Measurements from ENCODE around the gene HSD3B7.
"Not testable (repeated sequence)": the region's sequence is repeated elsewhere in the genome, so short reads cannot be mapped to it uniquely, and the experiment has no call there.

HSD3B7 gene

DNA sequence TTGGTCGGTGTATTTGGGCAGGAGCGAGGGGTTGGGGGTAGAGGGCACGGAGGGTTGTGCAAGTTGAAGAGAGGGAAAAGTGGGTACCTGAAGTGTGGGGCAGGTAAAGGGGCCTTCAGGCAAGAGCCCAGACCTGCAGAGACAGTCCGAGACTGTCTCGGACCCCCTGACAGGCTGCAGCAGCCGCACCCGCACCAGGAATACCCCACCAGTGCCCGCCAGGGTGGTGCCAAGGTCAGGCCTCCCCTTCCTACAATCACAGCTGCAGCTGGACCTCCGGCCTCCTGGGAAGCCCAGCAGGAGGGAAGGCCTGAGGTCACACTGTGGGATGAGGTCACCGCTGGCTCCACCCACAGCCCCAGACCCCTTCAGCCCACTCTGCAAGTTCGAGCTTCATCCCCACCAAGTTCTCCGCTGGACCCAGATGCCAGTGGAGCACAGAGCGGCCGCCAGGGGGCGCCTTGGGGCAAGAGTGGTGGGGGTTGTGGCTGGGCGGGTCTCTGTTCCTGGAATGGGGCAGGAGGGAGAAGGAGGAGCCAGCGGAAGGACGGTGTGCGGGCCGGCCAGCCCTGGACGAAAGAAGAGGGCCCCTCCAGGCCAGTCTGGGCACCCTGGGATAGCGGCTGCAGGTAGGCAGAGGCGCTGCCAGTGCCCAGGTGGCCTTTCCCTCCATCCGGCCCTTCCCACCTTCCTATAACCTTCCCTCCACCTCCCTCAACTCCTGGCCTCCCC, at the start of gene HSD3B7:
Gene HSD3B7, plus strand, starts transcription at position 539 of the 732 bp plus-strand sequence. CDS start 452 bp downstream, outside the sequence.
- DNase-seq: no peak

DNA sequence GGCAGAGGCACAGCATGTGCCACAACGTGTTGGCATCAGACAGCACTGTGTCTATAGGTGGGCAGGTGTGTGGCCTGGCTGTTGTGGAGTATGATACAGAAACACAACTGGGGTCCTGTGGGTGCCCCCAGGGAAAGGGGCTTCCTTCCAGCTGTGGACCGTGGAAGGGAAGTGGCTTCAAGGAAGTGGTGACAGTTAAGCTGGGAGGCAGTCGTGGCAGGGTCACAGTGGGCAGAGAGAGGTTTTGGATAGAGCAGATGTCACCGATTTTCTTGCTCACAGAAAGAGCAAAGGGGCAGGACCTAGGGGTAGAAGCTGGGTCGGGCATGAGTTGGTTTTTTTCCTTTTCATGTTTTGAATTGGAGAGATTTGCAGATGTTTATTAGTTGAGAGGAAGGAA, 47.3 kb upstream of the HSD3B7 start:
- no peak for DNase-seq

DNA sequence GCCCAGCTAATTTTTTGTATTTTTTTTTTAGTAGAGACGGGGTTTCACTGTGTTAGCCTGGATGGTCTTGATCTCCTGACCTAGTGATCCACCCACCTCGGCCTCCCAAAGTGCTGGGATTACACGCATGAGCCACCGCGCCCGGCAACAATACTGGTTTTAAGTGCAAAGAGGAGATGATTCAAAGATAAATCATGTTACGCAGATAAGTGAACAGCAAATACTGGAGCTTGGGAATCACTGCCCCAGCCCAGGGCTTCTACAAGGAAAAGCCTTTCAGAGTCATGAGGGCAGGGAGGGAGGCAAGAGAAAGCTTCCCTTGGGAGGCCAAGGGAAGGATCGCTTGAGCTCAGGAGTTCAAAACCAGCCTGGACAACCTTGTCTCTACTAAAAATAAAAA, 45.4 kb upstream of the HSD3B7 start:
- not testable (repeated sequence) for DNase-seq

DNA sequence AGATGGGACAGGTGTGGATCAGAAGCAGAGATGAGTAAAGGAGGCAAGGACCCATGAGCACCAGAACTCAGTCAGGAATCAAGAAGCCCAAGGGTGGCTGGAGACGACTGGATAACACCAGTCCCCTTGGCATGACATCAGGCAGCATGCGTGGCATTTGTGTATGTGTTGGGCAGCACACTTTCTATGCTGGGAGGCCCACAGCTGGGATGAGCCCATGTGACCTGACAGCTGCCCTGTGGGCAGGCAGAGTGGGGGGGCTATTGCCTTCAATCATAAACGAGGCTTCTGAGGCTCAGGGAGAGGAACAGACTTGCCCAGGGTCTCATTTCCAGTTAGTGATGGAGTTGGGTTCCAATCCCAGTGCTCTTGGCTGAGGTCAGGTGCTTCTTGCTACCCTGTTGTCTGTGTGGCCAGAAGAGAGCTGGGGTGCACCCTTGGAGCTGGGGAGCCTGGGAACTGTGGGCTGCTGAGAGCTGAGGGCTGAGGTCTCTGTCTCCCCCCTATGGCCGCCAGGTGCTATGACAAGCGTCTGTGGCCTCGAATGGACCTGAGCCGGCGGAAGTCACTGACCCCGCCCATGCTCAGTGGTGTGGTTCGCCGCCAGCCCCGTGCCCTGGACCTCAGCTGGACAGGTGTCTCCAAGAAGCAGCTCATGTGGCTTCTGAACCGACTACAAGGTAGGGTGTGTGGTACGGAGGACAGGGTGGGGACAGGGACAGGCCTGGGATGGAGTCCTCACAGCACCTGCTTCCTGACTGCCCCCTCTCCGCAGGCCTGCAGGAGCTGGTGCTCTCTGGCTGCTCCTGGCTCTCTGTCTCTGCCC, 43.2 kb upstream of the HSD3B7 start:
- DNase-seq: no peak

DNA sequence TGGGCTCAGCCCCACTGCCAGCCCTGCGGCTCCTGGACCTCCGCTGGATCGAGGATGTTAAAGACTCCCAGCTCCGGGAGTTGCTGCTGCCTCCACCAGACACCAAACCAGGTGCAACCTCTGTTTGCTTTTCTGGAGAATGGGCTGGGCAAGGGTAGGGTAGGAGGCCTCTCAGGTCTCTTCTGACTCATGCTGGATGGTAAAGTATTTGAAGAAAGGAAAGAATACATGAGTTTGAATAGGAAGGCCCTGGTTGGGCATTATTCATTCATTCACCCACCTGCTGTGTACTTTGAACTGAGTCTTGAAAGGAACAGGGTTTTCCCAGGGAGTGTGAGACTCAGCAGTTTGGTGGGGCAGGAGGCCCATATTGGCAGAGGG, 42.6 kb upstream of the HSD3B7 start:
- no peak for DNase-seq

DNA sequence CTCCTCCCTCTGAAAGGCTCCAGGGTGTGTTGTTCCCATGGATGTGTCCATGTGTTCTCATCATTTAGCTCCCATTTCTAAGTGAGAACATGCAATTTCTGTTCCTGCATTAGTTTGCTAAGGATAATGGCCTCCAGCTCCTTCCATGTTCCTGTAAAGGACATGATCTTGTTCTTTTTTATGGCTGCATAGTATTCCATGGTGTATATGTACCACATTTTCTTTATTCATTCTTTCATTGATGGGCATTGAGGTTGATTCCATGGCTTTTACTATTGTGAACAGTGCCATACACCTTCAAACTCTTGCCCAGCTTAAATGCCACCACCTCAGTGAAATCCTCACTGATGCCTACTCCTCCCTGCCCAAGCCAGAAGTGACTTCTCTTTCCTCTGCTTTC, 40.7 kb upstream of the HSD3B7 start:
- DNase-seq: no peak

DNA sequence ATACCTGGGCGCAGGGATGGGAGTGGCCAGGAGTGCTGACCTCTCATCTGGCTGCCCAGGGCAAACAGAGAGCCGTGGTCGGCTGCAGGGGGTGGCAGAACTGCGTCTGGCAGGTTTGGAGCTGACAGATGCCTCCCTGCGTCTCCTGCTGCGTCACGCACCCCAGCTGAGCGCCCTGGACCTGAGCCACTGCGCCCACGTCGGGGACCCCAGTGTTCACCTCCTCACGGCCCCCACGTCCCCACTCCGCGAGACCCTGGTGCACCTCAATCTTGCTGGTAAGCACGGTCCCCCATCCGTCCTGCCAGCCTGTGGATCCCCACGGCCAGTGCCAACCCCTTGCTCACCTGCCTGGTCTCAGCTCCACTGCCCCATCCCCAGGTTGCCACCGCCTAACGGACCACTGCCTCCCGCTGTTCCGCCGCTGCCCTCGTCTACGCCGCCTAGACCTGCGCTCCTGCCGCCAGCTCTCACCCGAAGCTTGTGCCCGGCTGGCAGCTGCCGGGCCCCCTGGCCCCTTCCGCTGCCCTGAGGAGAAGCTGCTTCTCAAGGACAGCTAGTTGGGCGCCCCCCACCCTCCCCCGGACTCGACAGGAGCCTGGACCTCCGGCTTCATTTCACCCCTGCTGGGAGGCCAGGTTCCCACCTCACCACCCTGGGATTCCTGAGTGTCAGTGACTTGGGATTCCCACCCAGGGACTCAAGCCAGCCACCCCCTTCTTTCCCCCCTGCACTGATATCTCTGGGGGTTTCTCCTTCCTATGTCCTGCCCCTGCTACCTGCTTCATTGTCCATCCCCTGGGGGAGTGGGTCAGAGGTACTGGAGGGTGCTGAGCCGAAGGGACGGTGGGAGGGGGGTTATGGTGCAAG, 38.1 kb upstream of the HSD3B7 start:
- DNase-seq: no peak

DNA sequence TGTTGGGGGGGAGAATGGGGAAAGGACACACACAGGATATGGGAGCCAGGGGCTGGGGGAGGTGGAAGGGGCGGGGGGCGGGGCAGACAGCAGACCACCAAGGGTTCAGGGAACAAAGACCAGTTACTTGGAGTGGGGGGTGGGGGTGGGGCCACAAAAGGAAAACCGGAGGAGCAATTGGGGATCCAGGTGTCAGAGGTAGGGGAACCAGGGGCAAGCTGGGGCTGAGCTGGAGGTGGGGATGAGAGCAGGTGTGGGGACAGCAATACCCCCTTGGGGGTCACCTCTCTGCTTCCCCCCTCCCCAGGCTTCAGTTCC, 37.5 kb upstream of the HSD3B7 start:
- DNase-seq: no peak

DNA sequence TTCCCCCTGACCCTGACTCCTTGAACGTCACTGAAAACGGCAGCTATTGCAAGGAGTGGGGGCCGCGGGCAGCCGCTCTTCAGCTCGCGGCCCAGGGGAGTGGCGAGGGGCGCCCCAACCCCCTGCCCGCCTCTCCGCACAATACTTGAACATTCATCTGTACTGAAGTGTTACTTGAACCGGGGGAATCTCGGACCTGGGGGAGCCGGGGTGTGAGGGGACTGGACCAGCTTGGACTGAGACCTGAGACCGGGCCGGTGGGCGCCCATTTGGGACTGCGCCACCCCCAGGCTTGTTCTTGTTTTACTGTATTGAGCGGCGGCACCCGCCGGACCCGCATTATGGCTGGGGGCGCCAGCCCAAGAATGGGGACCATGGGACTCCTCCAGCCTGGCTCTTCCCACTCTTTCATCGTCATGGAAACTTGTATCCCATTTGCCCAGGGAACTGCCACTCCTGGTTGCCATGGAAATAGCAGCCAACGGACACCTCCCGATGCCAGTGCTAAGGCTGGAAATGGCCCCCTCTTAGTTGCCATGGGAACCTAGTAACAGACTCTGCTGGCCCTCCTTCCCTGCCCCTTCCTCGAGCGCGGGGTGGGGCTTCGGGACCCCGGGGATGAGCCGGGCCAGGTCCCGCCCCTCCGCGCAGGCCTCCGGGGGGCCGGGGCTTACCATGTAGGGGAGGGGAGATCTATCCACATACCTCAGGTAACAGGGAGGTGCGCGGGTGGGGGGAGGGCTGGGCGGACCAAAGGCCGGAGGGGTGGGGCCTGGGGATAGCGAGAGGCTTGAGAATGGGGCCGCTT, 36.9 kb upstream of the HSD3B7 start:
- DNase-seq: no peak

DNA sequence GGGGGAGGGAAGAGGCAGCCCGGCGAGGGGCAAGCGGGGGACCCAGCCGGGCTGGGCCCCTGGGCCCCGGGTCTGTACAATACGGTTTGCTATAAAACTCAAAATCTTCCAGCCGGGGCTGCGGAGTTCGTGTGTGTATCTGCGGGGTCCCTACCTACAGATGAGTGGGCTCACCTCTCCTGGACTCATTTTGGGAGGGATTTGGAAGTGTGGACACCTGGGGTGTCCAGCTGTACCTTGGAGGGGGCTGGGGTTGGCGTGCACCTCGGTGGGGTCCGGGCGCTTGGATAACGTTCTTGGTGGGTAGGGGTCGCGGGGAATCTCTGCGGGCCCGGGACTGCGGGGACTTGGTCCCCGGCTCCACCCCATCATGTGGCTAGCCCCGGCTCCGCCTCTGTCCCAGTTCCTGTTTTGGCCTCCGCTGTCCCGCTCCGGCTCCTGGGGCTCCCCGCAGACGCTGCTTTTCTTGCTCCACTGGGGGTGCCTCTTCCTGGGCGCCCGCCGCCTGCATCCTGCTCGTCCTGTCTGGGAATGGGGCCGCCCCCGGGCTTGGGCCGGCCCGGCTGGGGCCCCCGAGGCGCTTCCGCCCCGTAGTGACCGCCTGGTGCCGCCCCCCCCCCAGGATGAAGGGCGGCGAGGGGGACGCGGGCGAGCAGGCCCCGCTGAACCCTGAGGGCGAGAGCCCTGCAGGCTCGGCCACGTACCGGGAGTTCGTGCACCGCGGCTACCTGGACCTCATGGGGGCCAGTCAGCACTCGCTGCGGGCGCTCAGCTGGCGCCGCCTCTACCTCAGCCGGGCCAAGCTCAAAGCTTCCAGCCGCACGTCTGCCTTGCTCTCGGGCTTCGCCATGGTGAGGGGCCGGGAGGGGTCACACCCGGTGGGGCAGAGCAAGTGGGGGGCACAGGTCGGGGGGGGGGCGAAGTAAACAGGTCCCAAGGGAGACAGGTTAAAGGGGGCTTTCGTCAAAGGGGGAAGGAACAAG, 36.0 kb upstream of the HSD3B7 start, which contains the start of gene ORAI3:
Gene ORAI3, plus strand, starts transcription at position 402 of the 983 bp plus-strand sequence. Its CDS starts 222 bp downstream, at position 624.
- no peak for DNase-seq

DNA sequence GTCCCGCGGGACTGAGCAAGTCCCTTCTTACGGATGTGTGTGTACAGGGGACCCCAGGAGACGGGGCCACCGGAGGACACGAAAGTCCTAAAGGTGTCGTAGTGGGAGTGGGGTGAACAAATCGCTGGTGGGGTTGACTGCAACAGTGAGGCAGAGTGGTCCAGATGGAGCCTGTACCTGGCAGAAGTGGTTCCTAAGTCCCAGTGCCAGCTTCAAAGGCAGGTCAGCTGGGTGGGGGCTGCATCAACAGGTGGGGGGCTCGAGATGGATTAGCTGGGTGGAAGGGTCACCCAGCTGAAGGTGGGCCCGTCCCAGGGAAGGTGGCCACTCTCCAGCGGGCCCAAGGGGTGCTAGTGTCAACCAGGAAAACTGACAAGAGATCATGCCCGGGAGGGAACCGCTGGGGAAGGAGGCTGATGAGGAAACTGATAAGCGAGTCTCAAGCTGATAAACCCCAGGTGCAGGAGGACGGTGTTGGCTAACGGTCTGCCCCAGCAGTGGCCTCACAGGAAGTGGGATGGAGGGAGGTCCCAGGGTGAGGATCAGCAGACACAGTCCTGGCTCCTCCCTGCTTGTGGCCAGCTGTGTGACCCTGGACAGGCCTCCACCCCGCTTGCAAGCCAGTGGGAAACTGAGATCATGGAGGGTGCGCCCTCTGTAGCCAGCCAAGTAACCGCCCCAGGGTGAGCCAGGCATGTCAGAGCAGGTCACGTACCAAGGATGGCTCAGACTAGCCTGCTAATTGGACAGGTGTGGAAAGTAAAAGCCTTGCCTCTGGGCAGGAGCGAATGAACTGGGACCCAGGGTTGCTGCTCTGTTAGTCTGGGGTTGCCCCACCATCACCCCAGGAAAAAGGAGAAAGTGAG, 35.1 kb upstream of the HSD3B7 start:
- no peak for DNase-seq

DNA sequence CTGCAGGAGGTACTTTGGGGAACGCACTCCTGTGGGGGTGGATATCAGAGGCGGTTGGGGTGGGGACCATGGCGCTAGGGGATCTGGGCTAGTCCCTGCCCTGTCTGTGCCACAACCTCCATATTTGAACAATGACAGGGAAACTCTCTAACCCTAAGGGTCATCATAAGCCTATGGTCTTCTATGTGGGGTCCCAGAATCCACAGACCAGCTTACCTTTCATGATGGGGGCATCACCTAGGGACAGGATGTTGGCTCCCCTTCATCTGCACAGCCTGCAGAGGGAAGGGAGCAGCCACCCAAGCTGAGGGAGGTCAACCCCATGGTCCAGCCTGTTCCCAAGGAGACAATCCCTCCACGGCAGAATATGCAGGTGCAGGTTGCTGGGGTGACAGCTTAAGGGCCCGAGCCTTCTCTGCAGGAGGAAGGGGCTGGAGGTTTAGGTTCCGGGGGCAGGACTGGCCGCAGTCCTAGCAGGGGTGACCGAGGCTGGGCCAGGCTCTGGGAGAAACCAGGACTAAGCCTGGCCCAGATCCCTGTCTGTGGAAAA, 34.4 kb upstream of the HSD3B7 start:
- no peak for DNase-seq

DNA sequence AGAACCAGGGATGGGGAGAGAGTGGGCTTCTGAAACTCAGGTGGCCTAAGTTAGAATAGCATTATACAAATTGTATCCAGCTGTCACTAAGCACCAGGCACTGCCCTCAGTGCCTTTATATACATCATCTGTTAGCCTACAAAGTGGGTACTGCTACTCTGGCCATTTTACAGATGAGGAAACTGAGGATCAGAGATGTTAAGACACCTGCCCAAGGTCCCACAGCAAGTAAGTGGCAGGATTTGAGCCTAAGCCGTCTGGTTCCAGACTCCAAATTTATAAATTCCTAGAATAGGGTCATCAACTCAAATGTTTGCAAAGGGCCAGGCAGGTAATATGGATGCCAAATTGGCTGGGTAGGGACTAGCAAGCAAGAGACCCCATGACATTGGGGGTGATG, 33.8 kb upstream of the HSD3B7 start:
- DNase-seq: no peak

DNA sequence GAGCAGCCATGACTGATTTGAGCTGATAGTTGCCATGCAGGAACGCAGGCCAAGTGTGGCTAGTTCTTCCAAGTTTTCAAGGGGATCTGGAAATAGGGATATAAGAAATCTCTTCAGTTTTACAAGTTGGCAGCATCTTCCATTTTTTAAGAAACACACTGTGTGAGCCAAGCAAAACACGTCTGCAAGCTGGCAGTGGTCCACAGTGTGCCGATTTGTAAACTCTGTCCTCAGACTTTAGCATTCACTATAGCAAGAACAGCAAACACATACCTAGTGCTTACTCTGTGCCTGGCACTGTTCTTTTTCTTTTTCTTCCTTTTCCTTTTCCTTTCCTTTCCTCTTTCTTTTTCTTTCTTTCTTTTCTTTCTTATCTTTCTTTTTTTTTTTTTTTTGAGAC, 33.3 kb upstream of the HSD3B7 start:
- DNase-seq: no peak

DNA sequence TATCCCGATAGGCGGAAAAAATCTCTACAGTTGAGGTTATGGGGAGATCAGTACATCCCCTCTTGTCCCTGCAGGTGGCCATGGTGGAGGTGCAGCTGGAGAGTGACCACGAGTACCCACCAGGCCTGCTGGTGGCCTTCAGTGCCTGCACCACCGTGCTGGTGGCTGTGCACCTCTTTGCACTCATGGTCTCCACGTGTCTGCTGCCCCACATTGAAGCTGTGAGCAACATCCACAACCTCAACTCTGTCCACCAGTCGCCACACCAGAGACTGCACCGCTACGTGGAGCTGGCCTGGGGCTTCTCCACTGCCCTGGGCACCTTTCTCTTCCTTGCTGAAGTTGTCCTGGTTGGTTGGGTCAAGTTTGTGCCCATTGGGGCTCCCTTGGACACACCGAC, 31.9 kb upstream of the HSD3B7 start:
- no peak for DNase-seq

DNA sequence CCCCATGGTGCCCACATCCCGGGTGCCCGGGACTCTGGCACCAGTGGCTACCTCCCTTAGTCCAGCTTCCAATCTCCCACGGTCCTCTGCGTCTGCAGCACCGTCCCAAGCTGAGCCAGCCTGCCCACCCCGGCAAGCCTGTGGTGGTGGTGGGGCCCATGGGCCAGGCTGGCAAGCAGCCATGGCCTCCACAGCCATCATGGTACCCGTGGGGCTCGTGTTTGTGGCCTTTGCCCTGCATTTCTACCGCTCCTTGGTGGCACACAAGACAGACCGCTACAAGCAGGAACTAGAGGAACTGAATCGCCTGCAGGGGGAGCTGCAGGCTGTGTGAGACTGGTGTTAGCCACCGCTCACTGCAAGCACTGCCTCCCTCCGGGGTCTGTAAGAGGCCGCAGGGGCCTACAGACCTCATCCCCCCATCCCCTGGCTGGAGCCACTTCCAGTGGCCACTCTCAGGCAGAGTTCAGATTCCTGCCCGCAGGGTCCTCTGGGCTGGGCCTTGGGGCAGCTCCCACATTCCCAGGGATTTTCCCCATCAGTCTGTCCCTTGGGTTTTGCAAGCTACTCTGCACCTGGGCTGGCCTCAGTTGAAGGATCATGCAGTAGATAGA, 31.4 kb upstream of the HSD3B7 start:
- DNase-seq: no peak

DNA sequence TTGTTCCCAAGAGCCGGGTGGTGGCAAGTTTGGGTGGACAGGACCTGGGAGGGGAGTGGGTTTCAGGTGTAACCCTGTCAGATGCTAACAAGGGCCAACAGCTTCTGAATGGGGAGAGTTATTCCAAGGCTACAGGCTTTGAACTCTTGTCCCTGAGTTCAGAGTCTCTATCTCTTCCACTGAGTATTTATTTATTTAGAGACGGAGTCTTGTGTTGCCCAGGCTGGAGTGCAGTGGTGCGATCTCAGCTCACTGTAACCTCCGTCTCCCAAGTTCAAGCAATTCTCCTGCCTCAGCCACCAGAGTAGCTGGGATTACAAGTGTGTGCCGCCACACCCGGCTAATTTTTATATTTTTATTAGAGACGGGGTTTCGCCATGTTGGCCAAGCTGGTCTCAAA, 30.0 kb upstream of the HSD3B7 start:
- DNase-seq: no peak

DNA sequence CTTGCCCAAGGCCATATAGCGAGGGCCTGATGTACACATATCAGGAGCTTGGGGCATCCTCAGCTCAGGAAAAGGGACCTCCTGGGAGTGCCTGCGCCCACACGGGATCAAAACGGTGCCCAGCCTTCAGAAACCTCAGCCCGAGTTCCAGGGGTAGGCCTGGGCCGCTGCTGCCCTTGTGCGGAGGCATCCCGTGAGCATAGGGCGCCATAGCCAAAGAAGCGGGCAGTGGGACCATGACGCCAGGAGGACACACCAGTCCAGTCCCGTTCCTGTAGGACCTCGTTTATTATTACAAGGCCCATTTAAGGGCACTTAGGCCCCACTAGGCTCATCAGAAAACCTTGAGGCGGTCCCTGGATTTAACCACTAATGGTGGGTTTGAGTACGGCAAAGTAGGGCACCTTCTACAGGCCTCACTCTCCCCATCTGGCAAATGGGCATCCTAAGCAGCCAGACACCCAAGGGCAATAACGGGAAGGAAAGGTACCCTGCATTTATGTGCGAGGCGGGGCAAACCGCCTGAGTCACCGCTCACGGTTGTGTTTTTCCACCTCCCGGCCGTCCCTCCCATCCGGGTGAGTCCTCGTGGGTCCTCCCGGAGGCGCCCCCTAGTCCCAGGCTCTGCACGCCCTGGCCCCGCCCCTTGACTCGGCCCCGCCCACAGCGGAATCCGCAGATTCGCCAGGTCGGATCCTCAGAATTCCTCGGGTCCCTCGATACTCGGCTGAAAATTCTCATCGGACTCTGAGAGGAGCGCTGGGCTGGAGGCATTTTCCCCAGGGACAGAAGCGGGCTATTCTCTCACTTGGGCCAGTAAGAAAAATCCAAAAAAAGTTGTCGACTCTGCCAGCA, 28.2 kb upstream of the HSD3B7 start:
- DNase-seq: no peak

Measured in NCI-H187 treated with DMSO at 0.1 percent for 48 hours (cell line).